Lower lobe of right lung (tissue), 2 donors: ENCODE results near the gene IL15RA. TPM values are rescaled to one million over a fixed set of nuclear protein-coding genes. Genes with fewer than 3 reads are reported as not detected.

Source experiments
- ATAC-seq, 2 donors: fragments of 200-7000 bp; cut with Tn5 transposase; one replicate each; pipeline ENCODE4 v1.9.1; 2020 to 2022; ENCODE audit warnings: mild to moderate bottlenecking in 2 of 2, moderate library complexity in 2 of 2
- DNase-seq: peaks from one replicate; pipeline ENCODE4 v3.0.0-alpha.2; 2020
- H3K27ac ChIP-seq: fragments of 200-600 bp; one replicate; pipeline ENCODE4 v1.8.0; 2022
- H3K27me3 ChIP-seq: fragments of 200-600 bp; one replicate; pipeline ENCODE4 v1.8.0; 2022; ENCODE audit warnings: low read depth
- H3K36me3 ChIP-seq: fragments of 200-600 bp; one replicate; pipeline ENCODE4 v1.8.0; 2022; ENCODE audit warnings: mild to moderate bottlenecking
- H3K4me1 ChIP-seq: fragments of 200-600 bp; one replicate; pipeline ENCODE4 v1.8.0; 2022
- H3K4me3 ChIP-seq: fragments of 200-600 bp; one replicate; pipeline ENCODE4 v1.8.0; 2022; ENCODE audit warnings: mild to moderate bottlenecking
- H3K9me3 ChIP-seq: fragments of 200-600 bp; one replicate; pipeline ENCODE4 v1.8.0; 2022
- CTCF ChIP-seq: fragments of 200-600 bp; IDR thresholded peaks from one replicate; pipeline ENCODE4 v1.8.0; 2022; ENCODE audit warnings: antibody characterized with exemption, mild to moderate bottlenecking
- intact Hi-C: fragments of 100-400 bp; cut with DNase I; formaldehyde crosslinking; loops from one replicate; pipeline ENCODE4 v1.11.0; 2022
- total RNA-seq: library from RNA; stranded (reverse); fragmentation: NEBNext Ultra II Directional; extraction: Animal tissue kit (Norgen Biotek cat#: 25700); gene quantifications from one replicate; pipeline ENCODE4 v1.2.1, GENCODE V29; 2021
- donor health status: DM: no; HTN: yes; CAD: no; lungs with severe emphysema.

Gene IL15RA
- total RNA-seq, 1 donor from 2014 or later = 28.5 TPM

GRCh38 chr10:5952731-5953385 is 24.5 kb downstream of the IL15RA start:
- Histone ChIP-seq H3K9me3 (no peaks in the 10 kb centered on the region), H3K36me3 (peaks cover 50% of the 10 kb centered on the region), H3K4me1 (peaks cover 32% of the 10 kb centered on the region), H3K27ac (no peak overlapping the region), H3K4me3 (no peak overlapping the region), H3K27me3 (no peaks in the 10 kb centered on the region)
- TF ChIP-seq CTCF = no peak
- DNase-seq = peak; percentile 22
- no peak for ATAC-seq
- intact Hi-C loops = no loop called here

- peaks cover 44% of the 10 kb centered on the region for H3K36me3 ChIP-seq
- H3K27me3 ChIP-seq = no peaks in the 10 kb centered on the region
- H3K4me3 ChIP-seq = no peak overlapping the region
- H3K9me3 ChIP-seq = no peaks in the 10 kb centered on the region
- peak overlapping the region; percentile 74 for H3K27ac ChIP-seq
- DNase-seq = no peak
- no peak for TF ChIP-seq CTCF
- peak in 1 of 2 donors; percentile 3 for ATAC-seq
- peaks cover 41% of the 10 kb centered on the region for H3K4me1 ChIP-seq
- intact Hi-C loops = no loop called here
Measured at GRCh38 chr10:5951721-5952407, 25.5 kb downstream of the IL15RA start.

GRCh38 chr10:5951167-5951711 is 26.1 kb downstream of the IL15RA start:
- Histone ChIP-seq H3K27ac (peak overlapping the region; percentile 74), H3K36me3 (peaks cover 41% of the 10 kb centered on the region), H3K4me3 (no peak overlapping the region), H3K4me1 (peaks cover 48% of the 10 kb centered on the region), H3K27me3 (no peaks in the 10 kb centered on the region), H3K9me3 (no peaks in the 10 kb centered on the region)
- intact Hi-C loops = no loop called here
- ATAC-seq (peak; percentile 95), DNase-seq (peak; percentile 78)
- TF ChIP-seq CTCF = no peak

- ATAC-seq = peak; percentile 45 to 70
- H3K27ac ChIP-seq = peak overlapping the region; percentile 74
- H3K4me1 ChIP-seq = peaks cover 63% of the 10 kb centered on the region
Measured at GRCh38 chr10:5949009-5949759, 28.2 kb downstream of the IL15RA start.

More at GRCh38 chr10:5949009-5949759, 28.2 kb downstream of the IL15RA start:
- Histone ChIP-seq H3K4me3 (no peak overlapping the region), H3K27me3 (no peaks in the 10 kb centered on the region), H3K9me3 (no peaks in the 10 kb centered on the region), H3K36me3 (peaks cover 24% of the 10 kb centered on the region)
- intact Hi-C loops = no loop called here
- peak; percentile 66 for DNase-seq
- peak; percentile 60 for TF ChIP-seq CTCF
